ENCODE data around the gene MAP2K5.

The MAP2K5 gene

DNA sequence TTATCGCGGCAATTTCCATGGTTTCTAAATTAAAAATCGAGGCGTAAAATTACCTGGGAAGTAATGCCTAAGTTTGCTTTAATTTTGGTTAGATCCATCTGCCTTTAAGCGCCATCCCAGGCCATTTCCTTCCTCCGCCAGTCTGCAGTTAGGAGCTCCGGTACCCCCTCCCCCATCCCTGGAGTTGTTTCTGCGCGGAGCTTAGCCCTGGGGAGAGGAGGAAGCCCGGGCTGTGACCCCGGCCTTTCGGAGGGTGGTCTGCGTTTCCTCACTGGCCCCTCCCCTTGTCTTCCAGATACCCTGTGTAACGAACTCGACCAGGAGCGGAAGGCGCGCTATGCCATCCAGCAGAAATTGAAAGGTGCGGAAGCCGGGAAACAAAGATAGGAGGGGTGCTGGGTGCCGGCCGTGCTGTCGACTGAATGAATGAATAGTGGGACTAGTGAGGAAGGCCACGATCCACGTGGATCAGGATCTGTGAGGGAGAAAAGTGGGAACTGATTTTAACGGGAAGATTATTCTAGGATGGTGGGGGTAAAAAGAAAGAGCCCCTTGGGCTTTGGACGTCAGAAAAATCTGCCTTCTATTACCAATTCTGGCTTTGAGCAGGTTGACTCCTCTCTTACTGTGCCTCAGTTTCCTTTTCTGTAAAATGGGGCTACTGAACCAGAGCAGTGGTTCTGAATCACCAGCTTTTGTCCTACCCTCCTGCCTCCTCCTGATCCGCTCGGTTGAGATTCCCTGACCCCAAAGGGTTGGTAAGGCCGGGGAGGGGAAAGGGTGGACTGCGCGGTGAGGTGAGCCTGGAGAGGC is 290.6 kb downstream of the MAP2K5 start:
- Histone ChIP-seq H3K4me3 (ENCODE audit: low read depth, low read length) (no peak overlapping the region), H3K9me3 (ENCODE audit: control insufficient read depth, insufficient read depth, low read depth, low read length) (no peaks in the 10 kb centered on the region), H3K27ac (ENCODE audit: extremely low read depth, low read depth, low read length) (no peak overlapping the region), H3K4me1 (ENCODE audit: control insufficient read depth, insufficient read depth, low read length) (no peaks in the 10 kb centered on the region; the same call in 1 of the 2 replicates), H3K36me3 (ENCODE audit: control insufficient read depth in 2 of 2, insufficient read depth in 1 of 2, low read length in 2 of 2) (no peaks in the 10 kb centered on the region)
- POLR2A ChIA-PET, result no interaction called here
- CTCF ChIA-PET, result interaction anchor here (0.7 to 1.7 kb wide), 6 partner anchors 12 to 387 kb away, joined by 3 to 11 read pairs (median 4); no protein-coding TSS in a partner anchor
- TF ChIP-seq ZNF626 (tag by site-specific recombination; IDR thresholded peaks at IDR 0.05) (no peak), GLIS2 (tag by site-specific recombination; IDR thresholded peaks at IDR 0.05) (no peak), ZNF629 (tag by site-specific recombination; IDR thresholded peaks at IDR 0.05) (no peak), KLF9 (tag by site-specific recombination; IDR thresholded peaks at IDR 0.05; ENCODE audit: low read depth) (no peak), YY2 (tag by site-specific recombination; IDR thresholded peaks at IDR 0.05) (no peak), ZNF530 (tag by site-specific recombination; IDR thresholded peaks at IDR 0.05; ENCODE audit: low read depth) (no peak), ZNF48 (tag by site-specific recombination; IDR thresholded peaks at IDR 0.05) (no peak), ZNF548 (tag by site-specific recombination; IDR thresholded peaks at IDR 0.05) (no peak), ZNF16 (tag by site-specific recombination; IDR thresholded peaks at IDR 0.05; ENCODE audit: low read depth) (no peak), PRDM1 (tag by site-specific recombination; IDR thresholded peaks at IDR 0.05) (no peak), ZNF10 (tag by site-specific recombination; IDR thresholded peaks at IDR 0.05) (no peak), ZFP3 (tag by site-specific recombination; IDR thresholded peaks at IDR 0.05; ENCODE audit: low read depth) (no peak), ZNF664 (tag by site-specific recombination; IDR thresholded peaks at IDR 0.05) (no peak), ZNF571 (tag by site-specific recombination; IDR thresholded peaks at IDR 0.05) (no peak), ZNF221 (tag by site-specific recombination; IDR thresholded peaks at IDR 0.05; ENCODE audit: borderline replicate concordance) (no peak)
- TF ChIP-seq, protein P1, sequence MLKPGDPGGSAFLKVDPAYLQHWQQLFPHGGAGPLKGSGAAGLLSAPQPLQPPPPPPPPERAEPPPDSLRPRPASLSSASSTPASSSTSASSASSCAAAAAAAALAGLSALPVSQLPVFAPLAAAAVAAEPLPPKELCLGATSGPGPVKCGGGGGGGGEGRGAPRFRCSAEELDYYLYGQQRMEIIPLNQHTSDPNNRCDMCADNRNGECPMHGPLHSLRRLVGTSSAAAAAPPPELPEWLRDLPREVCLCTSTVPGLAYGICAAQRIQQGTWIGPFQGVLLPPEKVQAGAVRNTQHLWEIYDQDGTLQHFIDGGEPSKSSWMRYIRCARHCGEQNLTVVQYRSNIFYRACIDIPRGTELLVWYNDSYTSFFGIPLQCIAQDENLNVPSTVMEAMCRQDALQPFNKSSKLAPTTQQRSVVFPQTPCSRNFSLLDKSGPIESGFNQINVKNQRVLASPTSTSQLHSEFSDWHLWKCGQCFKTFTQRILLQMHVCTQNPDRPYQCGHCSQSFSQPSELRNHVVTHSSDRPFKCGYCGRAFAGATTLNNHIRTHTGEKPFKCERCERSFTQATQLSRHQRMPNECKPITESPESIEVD (tag by site-specific recombination; IDR thresholded peaks at IDR 0.05), result no peak
- TF ChIP-seq, protein P2, sequence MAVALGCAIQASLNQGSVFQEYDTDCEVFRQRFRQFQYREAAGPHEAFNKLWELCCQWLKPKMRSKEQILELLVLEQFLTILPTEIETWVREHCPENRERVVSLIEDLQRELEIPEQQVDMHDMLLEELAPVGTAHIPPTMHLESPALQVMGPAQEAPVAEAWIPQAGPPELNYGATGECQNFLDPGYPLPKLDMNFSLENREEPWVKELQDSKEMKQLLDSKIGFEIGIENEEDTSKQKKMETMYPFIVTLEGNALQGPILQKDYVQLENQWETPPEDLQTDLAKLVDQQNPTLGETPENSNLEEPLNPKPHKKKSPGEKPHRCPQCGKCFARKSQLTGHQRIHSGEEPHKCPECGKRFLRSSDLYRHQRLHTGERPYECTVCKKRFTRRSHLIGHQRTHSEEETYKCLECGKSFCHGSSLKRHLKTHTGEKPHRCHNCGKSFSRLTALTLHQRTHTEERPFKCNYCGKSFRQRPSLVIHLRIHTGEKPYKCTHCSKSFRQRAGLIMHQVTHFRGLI (tag by site-specific recombination; IDR thresholded peaks at IDR 0.05), result no peak

DNA sequence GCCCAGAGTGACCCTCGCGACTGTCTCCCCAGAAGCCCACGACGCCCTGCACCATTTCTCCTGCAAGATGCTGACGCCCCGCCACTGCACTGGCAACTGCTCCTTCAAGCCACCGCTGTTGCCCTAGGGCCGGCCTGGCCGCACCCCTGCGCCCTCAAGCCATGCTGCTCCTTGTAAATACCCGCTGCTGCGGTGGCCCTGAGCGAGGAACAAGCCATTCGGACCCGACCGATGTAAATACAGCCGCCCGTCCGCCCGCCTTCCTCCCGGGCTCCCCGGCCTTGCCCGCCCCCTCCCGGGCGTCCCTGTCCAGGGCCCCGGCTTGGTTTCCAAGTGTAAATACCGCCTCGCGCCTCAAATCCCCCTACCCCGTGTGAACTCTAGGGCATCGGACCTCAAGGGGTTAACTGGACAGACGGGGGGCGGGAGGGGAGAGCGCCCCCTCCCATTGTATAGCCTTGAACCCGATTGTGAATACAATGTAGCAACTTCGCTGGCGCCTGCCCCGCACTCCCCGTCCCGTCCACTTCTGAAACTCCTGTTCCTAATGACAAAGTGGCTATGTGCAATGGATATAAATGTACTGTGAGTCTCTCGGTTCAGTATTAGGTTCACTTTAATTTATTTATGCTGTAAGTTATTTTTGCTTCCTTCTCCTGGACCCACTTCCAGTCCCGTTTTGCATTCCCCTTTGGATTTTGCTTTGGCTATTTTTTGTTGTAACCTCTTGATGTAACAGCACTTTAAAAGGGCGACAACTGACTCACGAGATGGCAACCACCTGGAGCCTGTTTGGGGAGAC is 291.4 kb downstream of the MAP2K5 start:
- CTCF ChIA-PET, result interaction anchor here (0.7 kb wide), 1 partner anchor 42 kb away, joined by 8 read pairs; no protein-coding TSS in a partner anchor
- no peak overlapping the region for H3K27ac ChIP-seq (ENCODE audit: extremely low read depth, low read depth, low read length)
- no peaks in the 10 kb centered on the region; the same call in 1 of the 2 replicates for H3K4me1 ChIP-seq (ENCODE audit: control insufficient read depth, insufficient read depth, low read length)
- POLR2A ChIA-PET, result no interaction called here
- H3K9me3 ChIP-seq (ENCODE audit: control insufficient read depth, insufficient read depth, low read depth, low read length), result no peaks in the 10 kb centered on the region
- TF ChIP-seq ZNF221 (tag by site-specific recombination; IDR thresholded peaks at IDR 0.05; ENCODE audit: borderline replicate concordance) (no peak), ZNF292 (tag by site-specific recombination; IDR thresholded peaks at IDR 0.05; ENCODE audit: borderline replicate concordance, low read depth) (no peak), ZNF791 (tag by site-specific recombination; IDR thresholded peaks at IDR 0.05) (no peak), ZNF2 (tag by site-specific recombination; IDR thresholded peaks at IDR 0.05) (no peak), ZNF274 (IDR thresholded peaks at IDR 0.05; ENCODE audit: low read length) (no peak), ZNF274 (tag by site-specific recombination; IDR thresholded peaks at IDR 0.05; ENCODE audit: borderline replicate concordance) (no peak), ZNF311 (tag by site-specific recombination; IDR thresholded peaks at IDR 0.05; ENCODE audit: borderline replicate concordance) (no peak), ZFP69B (tag by site-specific recombination; IDR thresholded peaks at IDR 0.05) (no peak), ZFP3 (tag by site-specific recombination; IDR thresholded peaks at IDR 0.05; ENCODE audit: low read depth) (no peak), SALL2 (tag by site-specific recombination; IDR thresholded peaks at IDR 0.05; ENCODE audit: borderline replicate concordance) (no peak), ZNF223 (tag by site-specific recombination; IDR thresholded peaks at IDR 0.05) (no peak), ZFHX2 (tag by site-specific recombination; conservative IDR thresholded peaks at IDR 0.05) (no peak), ZBTB8A (tag by site-specific recombination; IDR thresholded peaks at IDR 0.05) (no peak)
- H3K4me3 ChIP-seq (ENCODE audit: low read depth, low read length), result no peak overlapping the region
- H3K36me3 ChIP-seq (ENCODE audit: control insufficient read depth in 2 of 2, insufficient read depth in 1 of 2, low read length in 2 of 2), result no peaks in the 10 kb centered on the region
